NB4 (cell line): Measurements from ENCODE around the gene ITFG2.

Experiments used
- MYC ChIP-seq: IDR thresholded peaks from 2 replicates; pipeline ENCODE4 v1.6.1; 2011; ENCODE audit warnings: low read depth, low read length
- POLR2A ChIP-seq: IDR thresholded peaks from 2 replicates; pipeline ENCODE4 v1.6.1; 2011; ENCODE audit warnings: mild to moderate bottlenecking; ENCODE audit not compliant: insufficient read length; ENCODE audit errors: extremely low read depth
- TF ChIP-seq, protein P1 (sequence below): IDR thresholded peaks from one replicate; pipeline ENCODE4 v1.5.1; 2012; ENCODE audit warnings: low read depth, low read length
- TF ChIP-seq, protein P2 (sequence below): IDR thresholded peaks from 2 replicates; pipeline ENCODE4 v1.6.1; 2011; ENCODE audit warnings: low read depth, low read length

DNA sequence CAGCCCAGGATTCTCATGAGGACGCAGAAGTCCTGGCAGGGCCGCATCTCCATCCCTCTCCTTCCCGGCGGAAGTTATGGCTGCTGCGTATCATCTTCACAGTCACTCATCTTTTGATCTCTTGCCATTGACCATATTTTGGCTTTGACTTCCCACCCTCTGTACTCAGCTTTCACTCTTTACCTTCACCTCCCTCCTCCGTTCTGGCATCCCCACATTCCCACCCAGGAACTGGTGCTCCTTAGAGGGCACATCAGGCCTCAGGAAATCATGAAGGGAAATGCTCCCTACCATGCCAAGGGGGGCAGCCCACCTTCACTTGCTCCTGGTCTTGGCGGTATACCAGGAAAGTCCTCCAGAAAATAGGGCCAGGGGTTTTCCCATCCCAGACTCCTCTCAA lies 43.1 kb downstream of the ITFG2 start:
- TF ChIP-seq POLR2A (no peak), MYC (no peak)
- TF ChIP-seq, protein P1, sequence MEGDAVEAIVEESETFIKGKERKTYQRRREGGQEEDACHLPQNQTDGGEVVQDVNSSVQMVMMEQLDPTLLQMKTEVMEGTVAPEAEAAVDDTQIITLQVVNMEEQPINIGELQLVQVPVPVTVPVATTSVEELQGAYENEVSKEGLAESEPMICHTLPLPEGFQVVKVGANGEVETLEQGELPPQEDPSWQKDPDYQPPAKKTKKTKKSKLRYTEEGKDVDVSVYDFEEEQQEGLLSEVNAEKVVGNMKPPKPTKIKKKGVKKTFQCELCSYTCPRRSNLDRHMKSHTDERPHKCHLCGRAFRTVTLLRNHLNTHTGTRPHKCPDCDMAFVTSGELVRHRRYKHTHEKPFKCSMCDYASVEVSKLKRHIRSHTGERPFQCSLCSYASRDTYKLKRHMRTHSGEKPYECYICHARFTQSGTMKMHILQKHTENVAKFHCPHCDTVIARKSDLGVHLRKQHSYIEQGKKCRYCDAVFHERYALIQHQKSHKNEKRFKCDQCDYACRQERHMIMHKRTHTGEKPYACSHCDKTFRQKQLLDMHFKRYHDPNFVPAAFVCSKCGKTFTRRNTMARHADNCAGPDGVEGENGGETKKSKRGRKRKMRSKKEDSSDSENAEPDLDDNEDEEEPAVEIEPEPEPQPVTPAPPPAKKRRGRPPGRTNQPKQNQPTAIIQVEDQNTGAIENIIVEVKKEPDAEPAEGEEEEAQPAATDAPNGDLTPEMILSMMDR: no peak
- TF ChIP-seq, protein P2, sequence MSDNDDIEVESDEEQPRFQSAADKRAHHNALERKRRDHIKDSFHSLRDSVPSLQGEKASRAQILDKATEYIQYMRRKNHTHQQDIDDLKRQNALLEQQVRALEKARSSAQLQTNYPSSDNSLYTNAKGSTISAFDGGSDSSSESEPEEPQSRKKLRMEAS: no peak
